Measurements from ENCODE around the gene AGRP. TPM values are rescaled to one million over a fixed set of nuclear protein-coding genes. Genes with fewer than 3 reads are reported as not detected.
"Not testable (repeated sequence)": the region's sequence is repeated elsewhere in the genome, so short reads cannot be mapped to it uniquely, and the experiment has no call there.

The AGRP gene
- total RNA-seq, 2 donors from 2014 or later: not detected

DNA sequence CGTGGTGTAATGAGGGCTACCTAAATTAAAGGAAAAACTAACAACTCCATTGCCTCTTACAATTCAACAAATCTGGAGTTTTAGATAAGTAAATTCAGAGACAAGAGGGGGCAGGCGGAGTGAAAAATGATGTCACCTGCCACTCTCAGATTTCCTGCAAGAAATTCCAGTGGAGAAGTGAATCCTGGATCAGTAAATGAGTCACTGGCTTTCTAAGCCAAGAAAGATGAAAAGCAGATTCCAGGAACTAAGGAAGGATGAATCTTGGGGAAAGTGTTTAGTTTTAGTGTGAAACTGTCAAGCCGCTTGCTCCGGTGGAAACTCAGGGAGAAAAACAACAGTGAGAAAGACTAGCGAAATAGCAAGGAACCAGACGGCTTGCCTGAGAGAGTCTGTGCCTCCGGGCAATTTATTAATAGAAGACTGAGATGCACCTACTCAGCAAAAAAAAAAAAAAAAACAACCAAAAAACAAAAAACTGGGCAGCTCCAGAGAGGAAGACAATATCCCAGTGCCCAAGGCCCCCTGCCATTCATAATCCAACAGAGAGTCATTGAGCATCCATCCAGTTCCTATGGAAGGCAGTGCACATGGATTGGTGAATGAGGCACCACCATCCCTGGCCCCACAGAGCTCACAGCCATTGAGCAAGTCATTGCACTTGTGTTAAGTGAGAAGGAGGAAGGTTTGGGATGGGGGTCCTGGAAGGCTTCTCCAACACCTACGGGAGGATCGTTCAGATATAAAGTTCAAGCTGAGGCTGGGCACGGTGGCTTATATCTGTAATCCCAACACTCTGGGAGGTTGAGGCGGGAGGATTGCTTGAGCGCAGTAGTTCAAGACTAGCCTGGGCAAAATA is 33.2 kb upstream of the AGRP start:
- Mint-ChIP-seq H3K4me1 (peaks cover 9% of the 10 kb centered on the region), H3K27me3 (no peaks in the 10 kb centered on the region), H3K27ac (no peak overlapping the region), H3K4me3 (no peak overlapping the region), H3K9me3 (no peaks in the 10 kb centered on the region), H3K36me3 (ENCODE audit: low read depth) (no peaks in the 10 kb centered on the region)
- ATAC-seq (replicated peaks): no peak

DNA sequence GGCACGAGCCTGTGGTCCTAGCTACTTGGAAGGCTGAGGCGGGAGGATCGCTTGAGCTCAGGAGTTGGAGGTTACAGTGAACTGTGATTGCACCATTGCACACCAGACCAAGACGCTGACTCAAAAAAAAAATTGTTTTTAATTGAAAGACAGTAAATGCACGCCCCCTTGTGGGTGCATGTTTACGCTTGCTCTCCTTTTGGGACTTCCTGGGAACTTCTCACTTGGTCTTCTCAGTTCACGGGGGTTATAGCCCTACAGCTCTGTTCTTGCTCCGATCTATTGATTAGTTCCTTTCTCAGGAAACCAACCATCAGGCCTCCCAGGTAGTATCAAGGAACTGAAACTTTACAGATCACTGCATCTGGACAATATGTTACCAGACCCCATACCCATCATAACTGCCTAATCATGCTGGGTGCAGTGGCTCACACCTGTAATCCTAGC is 31.1 kb upstream of the AGRP start:
- no peaks in the 10 kb centered on the region for H3K36me3 Mint-ChIP-seq (ENCODE audit: low read depth)

GRCh38 chr16:67513892-67514291 is 30.5 kb upstream of the AGRP start:
- not testable (repeated sequence) for H3K27me3 Mint-ChIP-seq; H3K27ac Mint-ChIP-seq; H3K4me1 Mint-ChIP-seq; H3K4me3 Mint-ChIP-seq; H3K36me3 Mint-ChIP-seq (ENCODE audit: low read depth); H3K9me3 Mint-ChIP-seq
- peak; percentile 8 for ATAC-seq (replicated peaks)

More for the DNA sequence above, 31.1 kb upstream of the AGRP start:
- Mint-ChIP-seq H3K9me3 (no peaks in the 10 kb centered on the region), H3K27me3 (no peaks in the 10 kb centered on the region), H3K27ac (peak overlapping the region; percentile 35), H3K4me3 (peak overlapping the region; percentile 18), H3K4me1 (peaks cover 5% of the 10 kb centered on the region)
- peak; percentile 91 for ATAC-seq (replicated peaks)

- Mint-ChIP-seq H3K27me3 (no peaks in the 10 kb centered on the region), H3K4me3 (no peak overlapping the region), H3K9me3 (no peaks in the 10 kb centered on the region), H3K27ac (no peak overlapping the region), H3K36me3 (ENCODE audit: low read depth) (no peaks in the 10 kb centered on the region), H3K4me1 (peaks cover 12% of the 10 kb centered on the region)
- ATAC-seq (replicated peaks): no peak
Measured at GRCh38 chr16:67509016-67509415, 25.7 kb upstream of the AGRP start.

GRCh38 chr16:67506468-67506867 is 23.1 kb upstream of the AGRP start:
- H3K27me3 Mint-ChIP-seq: no peaks in the 10 kb centered on the region
- H3K27ac Mint-ChIP-seq: no peak overlapping the region
- H3K4me3 Mint-ChIP-seq: no peak overlapping the region
- no peak for ATAC-seq (replicated peaks)
- H3K4me1 Mint-ChIP-seq: peaks cover 15% of the 10 kb centered on the region
- no peaks in the 10 kb centered on the region for H3K36me3 Mint-ChIP-seq (ENCODE audit: low read depth)
- no peaks in the 10 kb centered on the region for H3K9me3 Mint-ChIP-seq

GRCh38 chr16:67504031-67505021 is 21.0 kb upstream of the AGRP start:
- H3K27ac Mint-ChIP-seq: peak overlapping the region; percentile 71
- H3K27me3 Mint-ChIP-seq: no peaks in the 10 kb centered on the region
- peak; percentile 97 for ATAC-seq (replicated peaks)
- H3K4me1 Mint-ChIP-seq: peaks cover 15% of the 10 kb centered on the region
- H3K36me3 Mint-ChIP-seq (ENCODE audit: low read depth): no peaks in the 10 kb centered on the region
- no peaks in the 10 kb centered on the region for H3K9me3 Mint-ChIP-seq
- peak overlapping the region; percentile 27 for H3K4me3 Mint-ChIP-seq

DNA sequence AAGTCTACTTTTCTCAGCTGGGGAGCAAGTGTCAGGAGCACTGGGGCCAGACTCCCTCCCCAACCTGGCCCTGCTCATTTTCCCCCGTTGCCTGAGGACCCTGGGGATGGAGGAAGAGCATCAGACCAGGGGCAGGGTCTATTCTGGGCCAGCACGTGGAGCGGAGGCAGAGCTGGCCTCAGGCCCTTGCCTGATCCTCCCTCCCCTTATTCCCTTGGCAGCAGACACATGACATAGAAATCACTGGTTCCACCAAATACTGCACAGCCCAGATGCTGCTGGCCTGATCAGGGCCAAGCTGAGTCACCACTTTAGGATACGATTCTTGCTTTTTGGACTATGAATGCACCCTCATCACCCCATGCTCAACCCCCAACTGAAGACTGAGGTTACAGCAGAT is 15.8 kb upstream of the AGRP start:
- no peaks in the 10 kb centered on the region for H3K27me3 Mint-ChIP-seq
- H3K36me3 Mint-ChIP-seq (ENCODE audit: low read depth): no peaks in the 10 kb centered on the region
- peaks cover 10% of the 10 kb centered on the region for H3K4me1 Mint-ChIP-seq
- no peak for ATAC-seq (replicated peaks)
- no peaks in the 10 kb centered on the region for H3K9me3 Mint-ChIP-seq
- no peak overlapping the region for H3K4me3 Mint-ChIP-seq
- peak overlapping the region; percentile 73 for H3K27ac Mint-ChIP-seq

- H3K27me3 Mint-ChIP-seq: no peaks in the 10 kb centered on the region
- H3K9me3 Mint-ChIP-seq: no peaks in the 10 kb centered on the region
- H3K36me3 Mint-ChIP-seq (ENCODE audit: low read depth): peaks cover 16% of the 10 kb centered on the region
- ATAC-seq (replicated peaks): no peak
- peak overlapping the region; percentile 28 for H3K27ac Mint-ChIP-seq
- no peak overlapping the region for H3K4me3 Mint-ChIP-seq
- no peaks in the 10 kb centered on the region for H3K4me1 Mint-ChIP-seq
Measured at GRCh38 chr16:67490335-67491096, 7.2 kb upstream of the AGRP start.

DNA sequence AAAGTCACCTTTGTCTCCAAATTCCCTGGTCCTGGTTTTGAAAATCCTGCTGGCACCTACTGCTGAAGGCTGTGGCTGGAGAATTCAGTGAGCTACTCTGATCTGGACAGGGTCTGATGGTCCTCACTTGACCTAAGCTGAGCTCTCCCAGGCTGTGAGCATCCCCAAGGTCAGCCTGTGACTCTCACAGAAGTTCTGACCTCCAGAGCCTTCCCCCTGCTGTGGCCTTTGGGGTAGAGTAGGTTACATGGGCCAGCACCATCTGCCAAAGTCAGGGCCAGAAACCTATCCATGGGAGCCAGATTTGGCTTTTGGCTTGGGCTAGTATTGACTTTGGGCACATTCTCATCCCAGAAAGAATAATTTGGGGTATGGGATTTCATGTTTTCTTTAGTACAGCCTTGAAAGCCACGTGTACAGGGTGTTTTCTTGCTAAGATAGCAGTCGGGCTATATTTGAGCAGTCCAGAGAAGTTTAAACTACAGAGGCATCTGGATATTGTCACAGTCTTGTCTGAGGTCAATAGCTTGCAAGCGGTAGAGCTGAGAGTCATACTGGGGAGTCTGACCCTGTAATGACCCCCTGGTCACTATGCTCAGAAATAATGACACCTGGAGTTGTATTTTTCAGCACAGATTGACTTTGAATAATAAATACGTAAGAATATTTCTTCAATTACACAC is 6.2 kb upstream of the AGRP start:
- no peak for ATAC-seq (replicated peaks)
- no peak overlapping the region for H3K27ac Mint-ChIP-seq

GRCh38 chr16:67487561-67487960 is 4.2 kb upstream of the AGRP start:
- not testable (repeated sequence) for H3K27me3 Mint-ChIP-seq; H3K9me3 Mint-ChIP-seq; ATAC-seq (replicated peaks); H3K4me3 Mint-ChIP-seq; H3K4me1 Mint-ChIP-seq; H3K27ac Mint-ChIP-seq
- H3K36me3 Mint-ChIP-seq (ENCODE audit: low read depth): peaks cover 26% of the 10 kb centered on the region

More for the DNA sequence above, 6.2 kb upstream of the AGRP start:
- no peaks in the 10 kb centered on the region for H3K27me3 Mint-ChIP-seq
- no peaks in the 10 kb centered on the region for H3K9me3 Mint-ChIP-seq
- H3K4me1 Mint-ChIP-seq: no peaks in the 10 kb centered on the region
- H3K36me3 Mint-ChIP-seq (ENCODE audit: low read depth): peaks cover 24% of the 10 kb centered on the region
- H3K4me3 Mint-ChIP-seq: no peak overlapping the region

- no peak overlapping the region for H3K27ac Mint-ChIP-seq
- H3K27me3 Mint-ChIP-seq: no peaks in the 10 kb centered on the region
- peaks cover 8% of the 10 kb centered on the region for H3K4me1 Mint-ChIP-seq
- peaks cover 29% of the 10 kb centered on the region for H3K36me3 Mint-ChIP-seq (ENCODE audit: low read depth)
- ATAC-seq (replicated peaks): no peak
- no peak overlapping the region for H3K4me3 Mint-ChIP-seq
- no peaks in the 10 kb centered on the region for H3K9me3 Mint-ChIP-seq
Measured at GRCh38 chr16:67486805-67487204, 3.5 kb upstream of the AGRP start.

DNA sequence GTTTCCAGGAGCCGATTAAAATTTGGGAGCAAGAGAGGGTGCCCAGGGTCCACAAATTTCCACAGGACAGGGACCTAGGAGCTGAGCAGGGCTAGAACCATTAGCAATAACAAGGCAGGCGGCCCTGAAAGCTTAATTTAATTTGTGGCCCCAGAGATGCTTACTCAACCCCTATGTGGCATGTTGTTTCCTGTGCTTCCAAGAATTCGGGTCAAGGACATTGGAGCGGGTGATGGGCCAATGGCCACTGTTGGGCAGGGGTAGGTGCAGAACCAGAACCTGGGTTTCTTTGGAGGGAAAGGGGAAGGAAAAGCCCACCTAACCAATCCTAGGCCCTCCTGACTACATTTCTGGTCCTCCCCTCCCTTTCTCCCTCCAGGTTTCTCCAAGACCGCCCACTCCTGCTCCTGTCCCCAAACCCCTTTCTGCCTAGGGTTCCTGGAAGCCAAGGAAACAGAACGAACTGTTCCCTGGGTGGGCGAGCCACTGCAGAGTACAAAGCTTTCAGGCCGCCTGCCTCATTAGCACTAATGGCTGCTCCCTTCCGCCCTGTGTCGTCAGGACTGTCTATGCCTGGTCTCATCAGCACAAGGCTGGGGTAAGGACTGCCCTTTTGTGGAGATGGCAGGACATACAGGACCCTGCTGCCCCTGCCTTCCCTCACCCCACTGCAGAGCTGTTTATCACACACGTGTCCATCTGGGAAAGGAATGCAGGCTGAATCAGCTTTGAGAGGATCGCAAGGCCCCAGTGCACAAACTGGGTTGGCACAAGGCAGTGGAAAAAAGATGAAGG is 581 bp upstream of the AGRP start:
- Mint-ChIP-seq H3K9me3 (no peaks in the 10 kb centered on the region), H3K4me1 (peaks cover 8% of the 10 kb centered on the region), H3K4me3 (peak overlapping the region; percentile 97), H3K27me3 (no peaks in the 10 kb centered on the region), H3K27ac (peak overlapping the region; percentile 20), H3K36me3 (ENCODE audit: low read depth) (peaks cover 30% of the 10 kb centered on the region)
- ATAC-seq (replicated peaks): no peak
